H1 (cell line): ENCODE measurements around the gene SPG7.

Experiments used
- CREB1 ChIP-seq: IDR thresholded peaks from 2 replicates; pipeline ENCODE4 v1.6.1; 2012; ENCODE audit warnings: inconsistent platforms
- CTCF ChIP-seq, 3 experiments: IDR thresholded peaks; 1 replicate in 2 of 3; 2 replicates in 1 of 3; pipeline versions ENCODE4 v1.5.1 to v1.6.1; 2011; ENCODE audit warnings: low read length in 3 of 3, mild to moderate bottlenecking in 3 of 3, inconsistent platforms in 2 of 3, low read depth in 1 of 3, moderate library complexity in 1 of 3; ENCODE audit not compliant: insufficient read depth in 1 of 3; ENCODE audit errors: control extremely low read depth in 1 of 3
- EZH2 ChIP-seq: fragments of 200-600 bp; sonication (generic); IDR thresholded peaks from 2 replicates; pipeline ENCODE4 v1.7.1; 2012; ENCODE audit warnings: low read depth, mild to moderate bottlenecking, moderate library complexity, low read length, inconsistent platforms; ENCODE audit not compliant: severe bottlenecking
- POLR2A ChIP-seq, 2 experiments: IDR thresholded peaks; 1 replicate in 1 of 2; 2 replicates in 1 of 2; pipeline ENCODE4 v1.6.1; 2011; ENCODE audit warnings: low read depth in 2 of 2, low read length in 2 of 2, mild to moderate bottlenecking in 2 of 2; ENCODE audit errors: control extremely low read depth in 1 of 2
- SP2 ChIP-seq: IDR thresholded peaks from 2 replicates; pipeline ENCODE4 v1.6.1; 2012; ENCODE audit warnings: mild to moderate bottlenecking, low read length, inconsistent platforms
- SUZ12 ChIP-seq: fragments of 200-600 bp; sonication (generic); IDR thresholded peaks from 2 replicates; pipeline ENCODE4 v1.6.1; 2012; ENCODE audit warnings: mild to moderate bottlenecking, inconsistent platforms, low read length, moderate library complexity, mixed read lengths

GRCh38 chr16:89481356-89481955 lies 26.7 kb upstream of the SPG7 start:
- TF ChIP-seq CTCF (IDR thresholded peaks at IDR 0.05; ENCODE audit: control extremely low read depth in 1 of 3, insufficient read depth in 1 of 3, low read depth in 1 of 3, low read length in 3 of 3) (no peak), SUZ12 (no peak), EZH2 (no peak), POLR2A (IDR thresholded peaks at IDR 0.05; ENCODE audit: control extremely low read depth in 1 of 2, low read depth in 2 of 2, low read length in 2 of 2) (no peak), CREB1 (no peak), SP2 (no peak)
